Effector memory CD4-positive, alpha-beta T cell (primary cell): ENCODE measurements around the gene TFRC.
"Not testable (repeated sequence)": the region's sequence is repeated elsewhere in the genome, so short reads cannot be mapped to it uniquely, and the experiment has no call there.

Experiments
- DNase-seq, 3 donors: peaks; one replicate each; pipeline ENCODE4 v3.0.0-alpha.2; 2020
- H3K27ac ChIP-seq: 2 replicates; pipeline ENCODE4 v1.7.0; 2013; ENCODE audit warnings: mild to moderate bottlenecking, low read length, moderate library complexity; ENCODE audit not compliant: insufficient read depth, poor library complexity, severe bottlenecking
- H3K27me3 ChIP-seq: replicated peaks from 2 replicates; pipeline ENCODE4 v1.7.0; 2013; ENCODE audit warnings: mild to moderate bottlenecking, low read length; ENCODE audit not compliant: insufficient read depth, control insufficient read depth, poor library complexity, severe bottlenecking
- H3K36me3 ChIP-seq: 2 replicates; pipeline ENCODE4 v1.7.0; 2013; ENCODE audit warnings: mild to moderate bottlenecking, low read length, moderate library complexity; ENCODE audit not compliant: control insufficient read depth, insufficient read depth
- H3K4me1 ChIP-seq: 2 replicates; pipeline ENCODE4 v1.7.0; 2013; ENCODE audit warnings: low read length, mild to moderate bottlenecking; ENCODE audit not compliant: control insufficient read depth, insufficient read depth, poor library complexity, severe bottlenecking
- H3K4me3 ChIP-seq: 2 replicates; pipeline ENCODE4 v1.7.0; 2013; ENCODE audit warnings: low read length, low read depth, mild to moderate bottlenecking; ENCODE audit not compliant: insufficient read depth, poor library complexity, severe bottlenecking
- H3K9me3 ChIP-seq: 2 replicates; pipeline ENCODE4 v1.7.0; 2013; ENCODE audit warnings: mild to moderate bottlenecking, low read length, moderate library complexity; ENCODE audit not compliant: control insufficient read depth

The TFRC gene

GRCh38 chr3:196050597-196050996 is 31.3 kb downstream of the TFRC start:
- Histone ChIP-seq H3K27ac (no peak overlapping the region), H3K4me1 (no peaks in the 10 kb centered on the region), H3K9me3 (no peaks in the 10 kb centered on the region), H3K36me3 (peaks cover 69% of the 10 kb centered on the region), H3K4me3 (no peak overlapping the region), H3K27me3 (no peaks in the 10 kb centered on the region)
- DNase-seq, result no peak

- Histone ChIP-seq H3K36me3 (peaks cover 60% of the 10 kb centered on the region), H3K27ac (no peak overlapping the region), H3K4me1 (no peaks in the 10 kb centered on the region), H3K9me3 (no peaks in the 10 kb centered on the region), H3K27me3 (no peaks in the 10 kb centered on the region), H3K4me3 (no peak overlapping the region)
- no peak for DNase-seq
These were observed 32.2 kb downstream of the TFRC start for GRCh38 chr3:196049653-196050052.

GRCh38 chr3:196048922-196049598 is 32.8 kb downstream of the TFRC start:
- no peaks in the 10 kb centered on the region for H3K9me3 ChIP-seq
- DNase-seq, result no peak
- H3K27ac ChIP-seq, result no peak overlapping the region
- no peaks in the 10 kb centered on the region for H3K27me3 ChIP-seq
- H3K4me3 ChIP-seq, result no peak overlapping the region
- peaks cover 54% of the 10 kb centered on the region for H3K36me3 ChIP-seq
- no peaks in the 10 kb centered on the region for H3K4me1 ChIP-seq

- Histone ChIP-seq H3K4me3 (no peak overlapping the region), H3K4me1 (no peaks in the 10 kb centered on the region), H3K36me3 (peaks cover 39% of the 10 kb centered on the region), H3K27me3 (no peaks in the 10 kb centered on the region), H3K27ac (no peak overlapping the region), H3K9me3 (no peaks in the 10 kb centered on the region)
- DNase-seq, result no peak
These were observed 34.4 kb downstream of the TFRC start for GRCh38 chr3:196047391-196048030.

- peaks cover 5% of the 10 kb centered on the region for H3K9me3 ChIP-seq
- H3K4me1 ChIP-seq, result no peaks in the 10 kb centered on the region
- H3K27me3 ChIP-seq, result no peaks in the 10 kb centered on the region
- no peak overlapping the region for H3K27ac ChIP-seq
- H3K36me3 ChIP-seq, result peaks cover 10% of the 10 kb centered on the region
- no peak overlapping the region for H3K4me3 ChIP-seq
- no peak for DNase-seq
These were observed 37.4 kb downstream of the TFRC start for GRCh38 chr3:196044513-196044912.

- no peak overlapping the region for H3K4me3 ChIP-seq
- H3K27me3 ChIP-seq, result no peaks in the 10 kb centered on the region
- peaks cover 3% of the 10 kb centered on the region for H3K36me3 ChIP-seq
- H3K4me1 ChIP-seq, result no peaks in the 10 kb centered on the region
- no peak overlapping the region for H3K27ac ChIP-seq
- peaks cover 5% of the 10 kb centered on the region for H3K9me3 ChIP-seq
- DNase-seq, result no peak
These were observed 39.2 kb downstream of the TFRC start for GRCh38 chr3:196042673-196043072.

- H3K36me3 ChIP-seq, result no peaks in the 10 kb centered on the region
- H3K4me3 ChIP-seq, result no peak overlapping the region
- no peak overlapping the region for H3K27ac ChIP-seq
- H3K4me1 ChIP-seq, result no peaks in the 10 kb centered on the region
- H3K9me3 ChIP-seq, result peaks cover 5% of the 10 kb centered on the region
- no peak for DNase-seq
- no peaks in the 10 kb centered on the region for H3K27me3 ChIP-seq
These were observed 42.5 kb downstream of the TFRC start for GRCh38 chr3:196039359-196039758.

GRCh38 chr3:196026059-196026458 is 55.8 kb downstream of the TFRC start:
- not testable (repeated sequence) for H3K27ac ChIP-seq, H3K4me1 ChIP-seq, H3K4me3 ChIP-seq, H3K27me3 ChIP-seq, DNase-seq, H3K9me3 ChIP-seq, H3K36me3 ChIP-seq

- no peaks in the 10 kb centered on the region for H3K4me1 ChIP-seq
- no peaks in the 10 kb centered on the region for H3K36me3 ChIP-seq
- H3K9me3 ChIP-seq, result no peaks in the 10 kb centered on the region
- no peak for DNase-seq
- H3K27me3 ChIP-seq, result no peaks in the 10 kb centered on the region
- H3K27ac ChIP-seq, result no peak overlapping the region
- no peak overlapping the region for H3K4me3 ChIP-seq
These were observed 56.9 kb downstream of the TFRC start for GRCh38 chr3:196024968-196025367.

GRCh38 chr3:196023947-196024346 is 57.9 kb downstream of the TFRC start:
- Histone ChIP-seq H3K36me3 (no peaks in the 10 kb centered on the region), H3K4me1 (no peaks in the 10 kb centered on the region), H3K27ac (no peak overlapping the region), H3K27me3 (no peaks in the 10 kb centered on the region), H3K4me3 (no peak overlapping the region), H3K9me3 (no peaks in the 10 kb centered on the region)
- DNase-seq, result no peak
